Cardiac fibroblast (primary cell): ENCODE results near the gene TNFRSF13B.

Experiments used
- DNase-seq, 2 donors: peaks; one replicate each; pipeline versions ENCODE4 v3.0.0 to v3.0.0-alpha.2; 2010; ENCODE audit warnings: low read depth in 2 of 2
- H3K4me3 ChIP-seq, 2 donors: replicated peaks in 1 of 2; 1 replicate in 1 of 2; 2 replicates in 1 of 2; pipeline ENCODE4 v1.5.1; 2011; ENCODE audit warnings: low read depth in 2 of 2, low read length in 2 of 2, mild to moderate bottlenecking in 2 of 2, moderate library complexity in 1 of 2
- TF ChIP-seq, protein P1 (sequence below): IDR thresholded peaks from one replicate; pipeline ENCODE4 v1.5.1; 2011; ENCODE audit warnings: low read depth, mild to moderate bottlenecking, low read length, inconsistent platforms

TNFRSF13B gene

DNA sequence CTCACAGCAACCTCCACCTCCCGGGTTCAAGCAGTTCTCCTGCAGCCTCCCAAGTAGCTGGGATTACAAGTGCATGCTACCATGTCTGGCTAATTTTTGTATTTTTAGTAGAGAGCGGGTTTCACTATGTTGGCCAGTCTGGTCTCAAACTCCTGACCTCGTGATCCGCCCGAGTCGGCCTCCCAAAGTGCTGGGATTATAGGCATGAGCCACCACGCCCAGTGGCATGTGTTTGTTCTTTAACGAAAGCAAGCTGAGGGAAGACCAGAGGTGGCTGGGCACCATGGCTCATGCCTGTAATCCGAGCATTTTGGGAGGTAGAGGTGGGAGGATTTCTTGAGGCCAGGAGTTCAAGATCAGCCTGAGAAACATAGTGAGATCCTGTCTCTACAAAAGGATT, 18.1 kb downstream of the TNFRSF13B start:
- H3K4me3 ChIP-seq = no peak overlapping the region
- TF ChIP-seq, protein P1, sequence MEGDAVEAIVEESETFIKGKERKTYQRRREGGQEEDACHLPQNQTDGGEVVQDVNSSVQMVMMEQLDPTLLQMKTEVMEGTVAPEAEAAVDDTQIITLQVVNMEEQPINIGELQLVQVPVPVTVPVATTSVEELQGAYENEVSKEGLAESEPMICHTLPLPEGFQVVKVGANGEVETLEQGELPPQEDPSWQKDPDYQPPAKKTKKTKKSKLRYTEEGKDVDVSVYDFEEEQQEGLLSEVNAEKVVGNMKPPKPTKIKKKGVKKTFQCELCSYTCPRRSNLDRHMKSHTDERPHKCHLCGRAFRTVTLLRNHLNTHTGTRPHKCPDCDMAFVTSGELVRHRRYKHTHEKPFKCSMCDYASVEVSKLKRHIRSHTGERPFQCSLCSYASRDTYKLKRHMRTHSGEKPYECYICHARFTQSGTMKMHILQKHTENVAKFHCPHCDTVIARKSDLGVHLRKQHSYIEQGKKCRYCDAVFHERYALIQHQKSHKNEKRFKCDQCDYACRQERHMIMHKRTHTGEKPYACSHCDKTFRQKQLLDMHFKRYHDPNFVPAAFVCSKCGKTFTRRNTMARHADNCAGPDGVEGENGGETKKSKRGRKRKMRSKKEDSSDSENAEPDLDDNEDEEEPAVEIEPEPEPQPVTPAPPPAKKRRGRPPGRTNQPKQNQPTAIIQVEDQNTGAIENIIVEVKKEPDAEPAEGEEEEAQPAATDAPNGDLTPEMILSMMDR = no peak
- no peak for DNase-seq

GRCh38 chr17:16953347-16953746, 18.6 kb downstream of the TNFRSF13B start:
- no peak for DNase-seq
- TF ChIP-seq, protein P1 = no peak
- no peak overlapping the region for H3K4me3 ChIP-seq

GRCh38 chr17:16952401-16952800, 19.5 kb downstream of the TNFRSF13B start:
- TF ChIP-seq, protein P1 = no peak
- no peak overlapping the region for H3K4me3 ChIP-seq
- no peak for DNase-seq

DNA sequence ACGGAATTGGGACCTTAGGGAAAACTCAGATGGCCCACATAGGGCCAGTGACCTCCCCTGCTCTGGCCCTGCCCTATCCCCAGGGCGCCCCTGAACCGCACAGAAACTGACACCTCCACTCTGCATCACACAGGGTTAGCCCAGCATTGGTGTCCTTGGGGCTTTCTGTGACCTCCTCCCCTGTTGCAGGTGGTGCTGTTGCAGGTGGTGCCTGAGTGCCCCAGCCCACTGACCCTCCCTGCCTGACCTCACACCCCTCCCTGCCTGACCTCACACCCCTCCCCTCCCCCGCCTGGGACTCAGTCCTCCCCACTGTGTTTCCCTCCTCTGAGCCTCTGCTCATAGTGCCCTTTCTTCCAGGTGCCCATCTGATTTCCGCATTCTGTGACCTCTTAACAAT, 21.4 kb downstream of the TNFRSF13B start:
- TF ChIP-seq, protein P1 = no peak
- no peak overlapping the region for H3K4me3 ChIP-seq
- no peak for DNase-seq

GRCh38 chr17:16948587-16949376, 23.1 kb downstream of the TNFRSF13B start:
- TF ChIP-seq, protein P1 = no peak
- no peak for DNase-seq
- no peak overlapping the region for H3K4me3 ChIP-seq

DNA sequence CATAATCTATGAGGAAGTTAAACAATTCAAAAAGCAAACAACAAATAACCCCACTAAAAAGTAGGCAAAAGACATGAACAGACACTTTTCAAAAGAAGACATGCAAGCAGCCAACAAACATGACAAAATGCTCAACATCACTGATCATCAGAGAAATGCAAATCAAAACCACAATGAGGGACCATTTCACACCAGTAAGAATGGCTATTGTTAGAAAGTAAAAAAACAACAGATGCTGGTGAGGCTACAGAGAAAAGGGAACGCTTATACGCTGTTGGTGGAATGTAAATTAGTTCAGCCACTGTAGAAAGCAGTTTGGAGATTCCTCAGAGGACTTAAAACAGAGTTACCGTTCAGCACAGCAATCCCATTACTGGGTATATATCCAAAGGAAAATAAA, 24.4 kb downstream of the TNFRSF13B start:
- DNase-seq = no peak
- no peak overlapping the region for H3K4me3 ChIP-seq
- TF ChIP-seq, protein P1 = no peak
